Activated CD4-positive, CD25-positive, alpha-beta regulatory T cell (primary cell): Measurements from ENCODE around the gene ZCCHC2.
A peak's percentile ranks its signal among the peaks of the same experiment; 100 is the strongest.

Experiments
- DNase-seq, 4 experiments: peaks; one replicate each; lab custom pipeline; 2025; lab: John Stamatoyannopoulos, UW

The ZCCHC2 gene

GRCh38 chr18:62510789-62511188 is 12.0 kb upstream of the ZCCHC2 start:
- DNase-seq: no peak

GRCh38 chr18:62512532-62512931 is 10.3 kb upstream of the ZCCHC2 start:
- no peak for DNase-seq

- DNase-seq: no peak
These were observed 9.8 kb upstream of the ZCCHC2 start for GRCh38 chr18:62512996-62513395.

GRCh38 chr18:62514570-62514969 is 8.3 kb upstream of the ZCCHC2 start:
- no peak for DNase-seq

- no peak for DNase-seq
These were observed 6.6 kb upstream of the ZCCHC2 start for GRCh38 chr18:62516242-62516641.

- DNase-seq: no peak
These were observed 4.1 kb upstream of the ZCCHC2 start for GRCh38 chr18:62518460-62519375.

- DNase-seq: no peak
These were observed 3.1 kb upstream of the ZCCHC2 start for GRCh38 chr18:62519684-62520083.

- no peak for DNase-seq
These were observed 1.7 kb upstream of the ZCCHC2 start for GRCh38 chr18:62521082-62521481.

- no peak for DNase-seq
These were observed 1.2 kb upstream of the ZCCHC2 start for GRCh38 chr18:62521593-62521992.

GRCh38 chr18:62522178-62522503 is 684 bp upstream of the ZCCHC2 start:
- no peak for DNase-seq

- DNase-seq: no peak
These were observed 397 bp downstream of the ZCCHC2 start for GRCh38 chr18:62523255-62523588.

GRCh38 chr18:62523631-62524439 is 1.0 kb downstream of the ZCCHC2 start:
- DNase-seq: peak; percentile 21 to 46 (median 32)

- DNase-seq: peak; percentile 34 to 53 (median 44)
These were observed 1.8 kb downstream of the ZCCHC2 start for GRCh38 chr18:62524440-62525200.

- no peak for DNase-seq
These were observed 2.8 kb downstream of the ZCCHC2 start for GRCh38 chr18:62525608-62526007.

- peak; percentile 28 to 54 (median 40) for DNase-seq
These were observed 3.5 kb downstream of the ZCCHC2 start for GRCh38 chr18:62526098-62527025.

- no peak for DNase-seq
These were observed 6.8 kb downstream of the ZCCHC2 start for GRCh38 chr18:62529597-62529996.

- no peak for DNase-seq
These were observed 8.3 kb downstream of the ZCCHC2 start for GRCh38 chr18:62531078-62531477.

GRCh38 chr18:62531931-62532330 is 9.1 kb downstream of the ZCCHC2 start:
- DNase-seq: no peak

- no peak for DNase-seq
These were observed 13.2 kb downstream of the ZCCHC2 start for GRCh38 chr18:62536005-62536404.

- DNase-seq: no peak
These were observed 14.4 kb downstream of the ZCCHC2 start for GRCh38 chr18:62537042-62537894.
